ENCODE data around the gene NCLN.
A peak's percentile ranks its signal among the peaks of the same experiment; 100 is the strongest.
"Not testable (repeated sequence)": the region's sequence is repeated elsewhere in the genome, so short reads cannot be mapped to it uniquely, and the experiment has no call there.

Gene NCLN

DNA sequence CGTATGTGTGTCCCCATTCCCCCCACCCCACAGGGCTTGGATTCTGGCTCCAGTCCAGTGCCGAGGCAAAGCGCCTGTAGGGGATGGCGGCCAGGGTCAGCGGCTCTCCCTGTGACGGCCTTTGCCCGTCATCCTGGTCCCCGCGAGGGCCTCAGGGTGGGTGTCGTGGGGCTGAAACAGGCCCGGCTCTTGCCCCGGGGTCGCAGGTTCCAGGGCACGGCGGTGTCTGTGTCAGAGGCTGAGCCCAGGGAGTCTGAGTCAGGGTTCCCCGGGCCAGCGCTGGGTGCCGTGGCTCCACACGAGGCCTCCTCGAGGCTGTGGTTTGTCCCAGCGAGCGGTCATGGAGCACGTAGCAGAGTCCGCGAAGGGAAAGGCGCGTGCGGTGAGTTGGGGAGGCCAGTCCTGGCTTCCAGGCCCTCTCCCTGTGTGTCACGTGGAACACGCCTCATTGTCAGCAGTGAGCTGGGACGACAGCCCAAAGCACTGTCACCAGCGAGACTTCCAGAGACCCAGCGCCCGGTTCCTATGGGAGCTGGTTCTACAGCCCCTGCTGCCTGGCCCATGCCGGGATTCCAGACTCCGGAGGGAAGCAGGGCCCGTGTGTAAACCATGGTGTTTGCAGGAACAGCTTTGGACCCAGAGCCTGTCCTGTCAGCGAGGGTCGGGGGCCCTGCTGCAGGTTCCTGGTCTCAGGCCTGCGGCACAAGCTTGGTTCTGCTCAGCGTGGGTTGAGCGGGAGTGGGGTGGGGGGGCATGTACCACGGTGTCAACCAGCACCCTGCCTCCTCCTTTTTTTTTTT lies 13.4 kb downstream of the NCLN start:
- DNase-seq (ENCODE audit: low read depth in 3 of 3), result no peak

DNA sequence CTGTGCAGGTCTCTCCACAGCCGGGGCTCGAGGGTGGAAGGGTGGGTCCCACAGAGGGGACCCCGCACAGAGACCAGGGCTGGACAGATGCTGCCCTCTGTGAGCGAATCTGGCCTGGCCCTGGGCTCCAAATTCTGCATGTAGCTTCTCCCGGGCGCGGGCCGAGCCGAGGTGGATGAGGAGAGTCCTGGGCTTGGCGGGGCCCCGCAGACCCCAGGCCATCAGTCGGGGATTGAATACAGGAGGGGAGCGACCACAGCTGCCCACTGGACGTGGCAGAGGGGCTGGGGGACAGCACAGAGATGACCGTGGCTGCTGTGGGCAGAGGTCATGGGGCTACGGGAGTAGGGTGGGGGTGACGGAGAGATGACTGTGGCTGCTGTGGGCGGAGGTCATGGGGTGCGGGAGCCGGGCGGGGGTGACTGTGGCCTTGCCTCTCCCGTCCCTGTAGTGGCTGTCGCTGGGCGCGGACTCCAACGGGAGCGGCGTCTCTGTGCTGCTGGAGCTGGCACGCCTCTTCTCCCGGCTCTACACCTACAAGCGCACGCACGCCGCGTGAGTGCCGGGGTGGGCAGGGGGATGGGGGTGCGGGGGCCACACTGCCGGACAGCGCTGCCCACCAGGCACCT lies 15.5 kb downstream of the NCLN start:
- no peak for DNase-seq (ENCODE audit: low read depth in 3 of 3)

GRCh38 chr19:3201911-3202310 lies 16.2 kb downstream of the NCLN start:
- no peak for DNase-seq (ENCODE audit: low read depth in 3 of 3)

DNA sequence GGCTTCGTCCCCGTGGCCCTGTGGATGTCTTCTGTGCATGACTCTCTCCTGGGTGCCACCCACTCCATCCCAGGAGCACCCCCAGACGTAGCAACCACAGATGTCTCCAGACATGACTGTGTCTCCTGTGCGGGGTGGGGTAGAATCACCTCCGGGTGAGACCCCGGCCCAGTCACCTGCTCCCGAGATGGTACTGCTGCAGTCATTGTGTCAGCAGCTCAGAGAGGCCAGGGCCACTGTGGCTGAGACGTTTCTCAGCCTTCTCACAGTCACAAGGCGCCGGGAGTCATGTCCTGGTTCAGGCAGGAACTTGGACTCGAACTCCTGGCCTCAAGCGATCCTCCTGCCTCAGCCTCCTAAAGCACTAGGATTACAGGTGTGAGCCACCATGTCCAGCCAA lies 16.6 kb downstream of the NCLN start:
- no peak for DNase-seq (ENCODE audit: low read depth in 3 of 3)

DNA sequence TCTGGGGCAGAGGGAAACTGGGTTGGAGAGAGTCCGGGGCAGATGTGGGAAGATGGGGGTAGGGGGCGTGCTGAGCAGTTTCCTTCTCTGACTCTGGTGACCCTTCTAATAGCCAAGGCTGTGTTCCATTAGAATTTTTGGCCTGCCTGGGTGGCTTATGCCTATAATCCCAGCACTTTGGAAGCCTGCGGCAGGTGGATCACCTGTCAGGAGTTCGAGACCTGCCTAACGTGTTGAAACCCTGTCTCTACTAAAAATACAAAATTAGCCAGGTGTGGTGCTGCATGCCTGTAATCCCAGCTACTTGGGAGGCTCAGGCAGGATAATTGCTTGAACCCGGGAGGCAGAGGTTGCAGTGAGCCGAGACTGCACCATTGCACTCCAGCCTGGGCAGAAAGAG lies 17.2 kb downstream of the NCLN start:
- DNase-seq (ENCODE audit: low read depth in 3 of 3), result not testable (repeated sequence)

DNA sequence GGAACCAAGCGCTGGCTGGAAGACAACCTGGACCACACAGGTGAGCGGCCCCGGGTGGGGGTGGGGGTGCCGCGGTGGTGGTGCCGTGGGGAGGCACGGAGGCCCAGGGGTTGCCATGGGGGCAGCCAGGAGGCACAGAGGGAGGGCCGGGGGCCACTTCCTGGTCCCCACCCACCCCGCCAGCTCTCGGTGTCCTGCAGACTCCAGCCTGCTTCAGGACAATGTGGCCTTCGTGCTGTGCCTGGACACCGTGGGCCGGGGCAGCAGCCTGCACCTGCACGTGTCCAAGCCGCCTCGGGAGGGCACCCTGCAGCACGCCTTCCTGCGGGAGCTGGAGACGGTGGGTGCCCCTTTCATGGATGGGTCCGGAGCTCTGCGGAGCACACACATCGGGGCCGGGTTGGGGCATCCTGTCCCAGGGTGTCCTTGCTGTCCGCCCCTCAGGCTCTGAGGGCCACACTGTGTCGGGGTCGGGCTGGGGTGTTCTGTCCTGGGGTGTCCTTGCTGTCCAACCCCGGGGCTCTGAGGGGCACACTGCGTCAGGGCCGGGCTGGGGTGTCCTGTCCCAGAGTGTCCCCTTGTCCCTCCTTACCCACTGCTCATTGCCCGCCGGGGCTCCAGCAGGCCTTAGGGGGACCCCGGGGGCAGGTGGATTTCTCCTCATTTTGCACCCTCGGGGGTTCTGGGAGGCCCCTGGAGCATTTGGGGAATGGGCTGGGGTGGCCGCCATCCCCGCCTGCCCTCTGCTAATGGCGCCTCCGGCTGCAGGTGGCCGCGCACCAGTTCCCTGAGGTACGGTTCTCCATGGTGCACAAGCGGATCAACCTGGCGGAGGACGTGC lies 18.3 kb downstream of the NCLN start:
- DNase-seq (ENCODE audit: low read depth in 3 of 3), result no peak

- no peak for DNase-seq (ENCODE audit: low read depth in 3 of 3)
Measured at GRCh38 chr19:3204646-3205275, 19.0 kb downstream of the NCLN start.

- DNase-seq (ENCODE audit: low read depth in 3 of 3), result no peak
Measured at GRCh38 chr19:3206216-3206953, 20.7 kb downstream of the NCLN start.

DNA sequence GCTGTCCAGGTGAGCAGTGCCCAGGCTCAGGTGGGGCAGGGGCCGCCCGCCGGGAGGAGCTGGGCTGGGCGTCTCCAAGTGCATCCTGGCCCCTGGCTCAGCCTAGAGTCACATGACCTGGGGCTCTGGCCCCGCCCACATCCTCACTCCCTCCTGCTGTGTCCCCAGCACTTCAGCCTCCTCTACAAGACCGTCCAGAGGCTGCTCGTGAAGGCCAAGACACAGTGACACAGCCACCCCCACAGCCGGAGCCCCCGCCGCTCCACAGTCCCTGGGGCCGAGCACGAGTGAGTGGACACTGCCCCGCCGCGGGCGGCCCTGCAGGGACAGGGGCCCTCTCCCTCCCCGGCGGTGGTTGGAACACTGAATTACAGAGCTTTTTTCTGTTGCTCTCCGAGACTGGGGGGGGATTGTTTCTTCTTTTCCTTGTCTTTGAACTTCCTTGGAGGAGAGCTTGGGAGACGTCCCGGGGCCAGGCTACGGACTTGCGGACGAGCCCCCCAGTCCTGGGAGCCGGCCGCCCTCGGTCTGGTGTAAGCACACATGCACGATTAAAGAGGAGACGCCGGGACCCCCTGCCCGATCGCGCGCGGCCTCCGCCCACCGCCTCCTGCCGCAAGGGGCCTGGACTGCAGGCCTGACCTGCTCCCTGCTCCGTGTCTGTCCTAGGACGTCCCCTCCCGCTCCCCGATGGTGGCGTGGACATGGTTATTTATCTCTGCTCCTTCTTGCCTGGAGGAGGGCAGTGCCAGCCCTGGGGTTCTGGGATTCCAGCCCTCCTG lies 21.9 kb downstream of the NCLN start:
- no peak for DNase-seq (ENCODE audit: low read depth in 3 of 3)

DNA sequence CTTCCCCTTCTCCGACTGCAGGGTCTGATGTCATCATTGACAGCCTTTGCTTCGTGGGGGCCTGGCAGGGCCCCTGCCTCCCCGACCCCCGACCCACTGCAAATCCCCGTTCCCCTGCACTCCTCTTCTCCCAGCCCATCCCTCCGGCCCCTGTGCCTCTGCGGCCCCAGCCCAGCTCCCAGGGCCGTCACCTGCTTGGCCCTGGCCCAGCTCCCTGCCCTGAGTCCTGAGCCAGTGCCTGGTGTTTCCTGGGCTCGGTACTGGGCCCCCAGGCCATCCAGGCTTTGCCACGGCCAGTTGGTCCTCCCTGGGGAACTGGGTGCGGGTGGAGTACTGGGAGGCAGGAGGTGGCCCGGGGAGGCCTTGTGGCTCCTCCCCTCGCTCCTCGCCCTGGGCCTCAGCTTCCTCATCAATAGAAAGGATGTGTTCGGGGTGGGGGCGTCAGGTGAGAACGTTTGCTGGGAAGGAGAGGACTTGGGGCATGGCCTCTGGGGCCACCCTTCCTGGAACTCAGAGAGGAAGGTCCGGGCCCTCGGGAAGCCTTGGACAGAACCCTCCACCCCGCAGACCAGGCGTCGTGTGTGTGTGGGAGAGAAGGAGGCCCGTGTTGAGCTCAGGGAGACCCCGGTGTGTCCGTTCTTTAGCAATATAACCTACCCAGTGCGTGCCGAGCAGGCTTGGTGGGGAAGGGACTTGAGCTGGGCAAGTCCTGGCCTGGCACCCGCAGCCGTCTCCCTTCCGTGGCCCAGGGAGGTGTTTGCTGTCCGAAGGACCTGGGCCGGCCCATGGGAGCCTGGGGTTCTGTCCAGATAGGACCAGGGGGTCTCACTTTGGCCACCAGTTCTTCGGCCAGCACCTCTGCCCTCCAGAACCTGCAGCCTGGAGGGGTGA lies 22.8 kb downstream of the NCLN start:
- no peak for DNase-seq (ENCODE audit: low read depth in 3 of 3)

DNA sequence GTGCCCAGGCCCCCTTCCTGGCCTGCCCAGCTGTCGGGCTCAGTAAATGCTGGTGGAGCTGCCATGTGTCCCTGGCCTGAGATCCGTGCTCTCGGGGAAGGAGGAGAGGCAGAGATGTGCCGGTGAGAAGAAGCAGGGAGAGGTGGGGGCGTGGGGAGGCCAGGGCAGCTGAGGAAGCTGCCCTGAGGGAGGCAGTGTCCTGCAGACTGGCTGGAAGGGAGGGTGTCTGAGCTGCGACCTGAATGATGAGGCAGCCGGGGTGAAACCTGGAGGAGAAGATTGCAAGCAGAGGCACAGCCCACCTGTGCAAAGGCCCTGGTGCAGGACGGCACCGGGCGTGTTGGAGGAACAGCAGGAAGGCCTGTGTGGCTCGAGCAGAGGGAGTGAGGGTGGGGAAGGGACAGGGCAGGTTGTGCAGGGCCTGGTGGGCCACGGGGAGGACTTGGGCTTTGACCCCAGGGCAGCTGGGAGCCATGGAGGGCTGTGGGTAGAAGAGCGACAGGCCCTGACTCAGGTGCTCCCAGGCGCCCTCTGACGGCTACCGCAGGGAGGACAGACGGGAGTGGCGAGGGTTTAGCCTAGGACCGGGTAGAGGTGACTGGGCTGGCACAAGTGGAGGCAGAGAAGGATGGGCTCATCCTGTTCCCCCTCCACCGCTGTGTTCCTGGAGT lies 24.8 kb downstream of the NCLN start:
- peak; percentile 51 to 73 (median 52) for DNase-seq (ENCODE audit: low read depth in 3 of 3)

GRCh38 chr19:3211191-3211590 lies 25.5 kb downstream of the NCLN start:
- DNase-seq (ENCODE audit: low read depth in 3 of 3), result no peak

DNA sequence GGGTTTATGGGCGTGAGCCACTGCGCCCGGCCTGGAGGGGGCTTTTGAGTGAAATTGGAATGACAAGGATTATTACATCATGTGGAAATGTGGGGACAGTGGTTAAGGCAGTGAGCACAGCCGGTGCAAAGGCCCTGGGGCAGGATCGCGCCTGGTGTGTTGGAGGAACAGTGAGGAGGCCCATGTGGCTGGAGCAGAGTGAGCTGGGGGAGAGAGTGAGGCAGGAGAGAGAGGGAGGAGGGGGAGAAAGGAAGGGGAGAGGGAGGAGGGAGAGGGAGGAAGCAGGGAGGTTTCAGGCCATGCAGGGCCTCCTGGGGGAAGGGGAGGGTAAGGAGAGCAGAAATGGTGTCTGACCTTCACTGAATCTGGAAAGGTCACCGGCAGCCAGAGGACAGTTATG lies 27.4 kb downstream of the NCLN start:
- no peak for DNase-seq (ENCODE audit: low read depth in 3 of 3)

DNA sequence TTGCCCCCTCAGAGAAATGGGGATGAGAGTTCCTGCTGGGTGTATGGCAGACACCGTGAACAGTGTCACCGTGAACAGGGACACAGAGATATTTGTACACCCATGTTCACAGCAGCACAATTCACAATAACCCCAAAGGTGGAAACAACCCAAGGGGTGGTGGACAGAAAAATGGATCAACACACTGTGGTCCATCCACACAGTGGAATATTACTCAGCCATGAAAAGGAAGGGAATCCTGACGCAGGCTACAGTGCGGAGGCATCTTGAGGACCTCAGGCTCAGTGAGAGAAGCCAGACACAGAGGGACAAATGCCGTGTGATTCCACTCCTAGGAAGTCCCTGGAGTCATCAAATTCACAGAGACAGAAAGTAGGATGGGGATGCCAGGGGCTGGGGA lies 31.1 kb downstream of the NCLN start:
- DNase-seq (ENCODE audit: low read depth in 3 of 3), result no peak

GRCh38 chr19:3220576-3220975 lies 34.8 kb downstream of the NCLN start:
- no peak for DNase-seq (ENCODE audit: low read depth in 3 of 3)

- not testable (repeated sequence) for DNase-seq (ENCODE audit: low read depth in 3 of 3)
Measured at GRCh38 chr19:3221576-3221975, 35.8 kb downstream of the NCLN start.

- no peak for DNase-seq (ENCODE audit: low read depth in 3 of 3)
Measured at GRCh38 chr19:3222709-3223108, 37.0 kb downstream of the NCLN start.

DNA sequence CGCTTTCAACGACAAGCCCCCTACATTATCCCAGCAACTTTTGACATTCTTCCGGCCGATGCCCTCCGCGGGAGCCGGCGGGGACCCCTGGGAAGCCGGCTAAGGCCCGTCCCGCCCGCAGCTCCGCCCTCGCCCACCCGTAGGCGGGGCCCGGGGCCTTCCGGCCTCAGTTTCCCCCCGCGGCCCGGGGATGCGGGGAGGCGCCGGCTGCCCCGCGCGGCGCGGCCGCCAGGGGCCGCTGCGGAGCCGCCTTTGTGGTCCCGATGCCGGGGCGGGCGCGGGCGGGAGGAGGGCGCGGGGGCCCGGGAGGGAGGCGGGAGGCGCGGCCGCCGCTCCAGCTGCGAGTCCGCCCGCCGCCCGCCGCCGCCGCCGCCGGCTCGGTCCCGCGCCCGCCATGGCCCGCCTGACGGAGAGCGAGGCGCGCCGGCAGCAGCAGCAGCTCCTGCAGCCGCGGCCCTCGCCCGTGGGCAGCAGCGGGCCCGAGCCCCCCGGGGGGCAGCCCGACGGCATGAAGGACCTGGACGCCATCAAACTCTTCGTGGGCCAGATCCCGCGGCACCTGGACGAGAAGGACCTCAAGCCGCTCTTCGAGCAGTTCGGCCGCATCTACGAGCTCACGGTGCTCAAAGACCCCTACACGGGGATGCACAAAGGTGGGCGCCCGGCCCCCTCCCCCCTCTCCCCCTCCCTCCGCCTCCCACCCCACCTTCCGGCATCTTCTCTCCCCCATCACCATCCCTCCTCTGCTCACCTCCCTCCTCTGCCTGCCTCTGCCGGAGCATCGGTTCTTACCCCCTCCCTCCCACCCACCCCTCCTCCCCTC lies 38.8 kb downstream of the NCLN start, which contains the start of gene CELF5:
Gene CELF5 (plus strand): TSS at position 316 of the 823 bp plus-strand sequence. CDS start 79 bp downstream, at position 395.
- DNase-seq (ENCODE audit: low read depth in 3 of 3), result peak; percentile 23 to 57 (median 28)
